Adrenal gland (tissue), 5 donors: ENCODE measurements around the gene PHF2.

Experiments
- CTCF ChIP-seq, 6 experiments: fragments of 450-650 bp in 4 of 6; fragments of 200-600 bp in 2 of 6; sonication (generic) in 1 of 6; IDR thresholded peaks; 1 replicate in 5 of 6; 2 replicates in 1 of 6; pipeline versions ENCODE4 v1.5.1 to v1.8.0; 2016 to 2021; ENCODE audit warnings: antibody characterized with exemption in 6 of 6, mild to moderate bottlenecking in 2 of 6, moderate library complexity in 1 of 6
- POLR2A ChIP-seq, 2 donors: fragments of 450-650 bp; IDR thresholded peaks; one replicate each; pipeline ENCODE4 v1.6.1; 2017; ENCODE audit warnings: antibody characterized with exemption in 2 of 2, mild to moderate bottlenecking in 2 of 2, moderate library complexity in 1 of 2
- donor health status: DM: no; HTN: no; CAD: no.

DNA sequence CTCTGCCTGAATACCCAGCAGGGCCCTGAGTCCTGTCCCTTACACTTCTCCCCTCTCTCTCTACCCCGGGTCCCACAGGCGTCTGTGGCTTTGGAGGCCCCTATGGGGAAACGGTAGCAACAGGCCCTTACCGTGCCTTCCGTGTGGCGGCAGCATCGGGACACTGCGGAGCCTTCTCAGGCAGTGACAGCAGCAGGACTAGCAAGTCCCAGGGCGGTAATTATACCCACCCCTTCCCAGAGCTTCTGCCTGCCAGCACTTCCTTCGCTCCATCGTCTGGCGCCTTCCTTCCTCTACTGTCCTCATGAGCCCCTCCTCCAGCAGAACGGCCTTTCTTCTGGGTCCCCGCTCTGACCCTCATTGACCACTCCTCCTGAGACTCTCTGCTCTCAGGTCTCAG is 17.9 kb upstream of the PHF2 start:
- TF ChIP-seq POLR2A (IDR thresholded peaks at IDR 0.05) (no peak), CTCF (IDR thresholded peaks at IDR 0.05) (no peak)
